Stimulated activated naive CD8-positive, alpha-beta T cell treated with anti-CD3 and anti-CD28 coated beads, Interleukin-15, amount 100 ng/mL, for 72 hours (primary cell): Measurements from ENCODE around the gene LAPTM5.
A peak's percentile ranks its signal among the peaks of the same experiment; 100 is the strongest.

Experiments
- ATAC-seq: fragments of 150-1000 bp; cut with Tn5 transposase; 2 replicates; pipeline ENCODE4 v1.10.0; 2021; ENCODE audit warnings: mild to moderate bottlenecking, moderate library complexity
- DNase-seq, 2 donors: peaks; one replicate each; pipeline ENCODE4 v3.0.0; 2021 to 2022
- H3K27ac Mint-ChIP-seq, 2 donors: one replicate each; pipeline ENCODE4 v1.8.0; 2022; ENCODE audit warnings: mild to moderate bottlenecking in 2 of 2, mixed read lengths in 2 of 2, moderate library complexity in 2 of 2
- H3K27me3 Mint-ChIP-seq: one replicate; pipeline ENCODE4 v1.8.0; 2022; ENCODE audit warnings: mixed read lengths
- H3K4me1 Mint-ChIP-seq: one replicate; pipeline ENCODE4 v1.8.0; 2022; ENCODE audit warnings: mild to moderate bottlenecking, mixed read lengths
- H3K4me3 Mint-ChIP-seq, 2 donors: one replicate each; pipeline ENCODE4 v1.8.0; 2022; ENCODE audit warnings: mild to moderate bottlenecking in 2 of 2, mixed read lengths in 2 of 2, moderate library complexity in 1 of 2
- H3K9me3 Mint-ChIP-seq, 2 donors: one replicate each; pipeline ENCODE4 v1.8.0; 2022; ENCODE audit warnings: mixed read lengths in 2 of 2

LAPTM5 gene

DNA sequence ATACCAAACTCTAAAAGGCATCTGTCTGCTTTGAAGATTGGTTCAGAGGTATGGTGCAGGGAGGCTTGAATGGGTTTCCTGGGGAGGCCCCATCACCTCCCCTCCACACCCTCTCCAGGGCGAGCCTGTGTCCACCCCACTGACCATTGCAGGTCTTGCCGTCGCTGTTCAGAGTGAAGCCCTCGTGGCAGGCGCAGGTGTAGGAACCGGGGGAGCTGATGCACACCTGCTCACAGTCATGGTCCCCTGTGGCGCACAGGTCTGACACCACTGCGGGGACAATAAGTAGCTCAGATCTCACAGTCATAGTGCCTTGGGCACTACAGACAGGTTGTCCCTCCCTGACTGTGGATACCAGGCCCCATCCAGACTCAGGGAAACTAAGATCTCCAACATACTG, 40.9 kb downstream of the LAPTM5 start:
- ATAC-seq (no peak), DNase-seq (no peak)
- Mint-ChIP-seq H3K4me1 (peaks cover 39% of the 10 kb centered on the region), H3K27ac (no peak overlapping the region), H3K9me3 (peaks cover 0 to 10% of the 10 kb centered on the region in 2 donors), H3K4me3 (peak overlapping the region; percentile 23 to 63), H3K27me3 (no peaks in the 10 kb centered on the region)

DNA sequence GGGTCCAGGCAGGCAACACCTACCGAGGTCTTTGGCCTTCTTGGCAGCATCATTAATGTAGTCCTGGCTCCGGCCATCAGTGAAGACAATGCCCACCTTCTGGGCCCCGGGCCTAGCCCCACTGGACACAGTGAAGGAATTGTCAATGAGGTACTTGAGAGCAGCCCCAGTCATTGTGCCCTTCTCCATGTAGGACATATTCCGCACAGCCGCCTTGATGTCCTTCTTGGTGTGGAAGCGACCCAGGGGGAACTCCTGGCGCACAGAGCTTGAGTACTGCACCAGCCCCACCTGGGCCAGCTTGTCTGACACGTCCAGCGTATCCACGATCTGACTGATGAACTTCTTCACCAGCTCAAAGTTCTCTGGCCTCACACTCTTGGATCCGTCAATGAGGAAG, 41.7 kb downstream of the LAPTM5 start:
- H3K4me1 Mint-ChIP-seq: peaks cover 31% of the 10 kb centered on the region
- no peak overlapping the region for H3K27ac Mint-ChIP-seq
- ATAC-seq (no peak), DNase-seq (no peak)
- no peak overlapping the region for H3K4me3 Mint-ChIP-seq
- no peaks in the 10 kb centered on the region for H3K27me3 Mint-ChIP-seq
- peaks cover 0 to 10% of the 10 kb centered on the region in 2 donors for H3K9me3 Mint-ChIP-seq

DNA sequence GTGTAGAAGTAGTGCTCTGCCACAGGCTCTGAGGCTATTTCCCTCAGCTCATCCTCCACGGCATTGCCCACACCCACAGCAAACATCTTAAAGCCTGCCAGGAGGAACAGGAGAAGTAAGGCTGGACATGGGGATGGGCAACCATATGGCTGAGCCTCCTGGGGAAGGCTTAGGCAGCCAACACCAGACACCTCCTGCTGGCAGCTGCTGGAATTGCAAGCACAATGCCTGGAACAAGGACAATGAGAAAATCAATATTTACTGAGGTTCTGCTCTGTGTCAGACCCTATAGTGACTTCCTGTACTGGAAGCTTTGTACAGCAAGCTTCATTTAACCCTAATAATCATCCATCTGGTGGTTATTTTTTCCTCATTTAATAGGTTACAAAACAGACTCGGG, 42.4 kb downstream of the LAPTM5 start:
- no peak overlapping the region for H3K27ac Mint-ChIP-seq

DNA sequence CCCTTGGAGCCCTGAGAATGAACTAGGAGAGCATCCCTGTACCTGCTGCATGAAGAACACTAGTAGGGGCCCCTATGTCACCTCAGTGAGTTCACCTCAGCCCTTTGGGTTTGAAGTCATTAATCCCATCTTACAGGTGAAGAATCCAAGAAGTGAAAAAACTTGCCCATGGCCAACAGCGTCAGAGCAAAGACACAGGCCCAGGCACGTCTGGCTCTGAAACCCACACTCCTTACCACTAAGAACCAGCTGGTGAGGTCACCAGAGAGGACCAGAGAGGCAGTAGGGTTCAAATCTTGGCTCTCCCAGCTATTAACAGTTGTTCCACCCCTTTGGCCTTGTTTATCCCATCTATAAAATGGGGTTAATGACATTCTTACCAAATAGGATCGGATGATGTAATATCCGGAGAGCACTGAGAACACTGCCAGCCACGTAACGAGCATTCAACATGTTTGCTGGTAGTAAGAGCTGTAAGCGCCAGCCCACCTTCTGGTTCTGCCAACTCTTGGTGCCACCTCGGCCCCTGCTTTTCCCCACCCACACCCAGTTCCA, 43.0 kb downstream of the LAPTM5 start:
- Mint-ChIP-seq H3K27ac (no peak overlapping the region), H3K4me1 (peaks cover 18% of the 10 kb centered on the region), H3K9me3 (peaks cover 0 to 10% of the 10 kb centered on the region in 2 donors), H3K27me3 (no peaks in the 10 kb centered on the region), H3K4me3 (no peak overlapping the region)
- ATAC-seq: no peak
- DNase-seq: no peak

More for the DNA sequence above, 42.4 kb downstream of the LAPTM5 start:
- Mint-ChIP-seq H3K27me3 (no peaks in the 10 kb centered on the region), H3K9me3 (peaks cover 0 to 10% of the 10 kb centered on the region in 2 donors), H3K4me1 (peaks cover 24% of the 10 kb centered on the region), H3K4me3 (no peak overlapping the region)
- ATAC-seq (no peak), DNase-seq (no peak)

DNA sequence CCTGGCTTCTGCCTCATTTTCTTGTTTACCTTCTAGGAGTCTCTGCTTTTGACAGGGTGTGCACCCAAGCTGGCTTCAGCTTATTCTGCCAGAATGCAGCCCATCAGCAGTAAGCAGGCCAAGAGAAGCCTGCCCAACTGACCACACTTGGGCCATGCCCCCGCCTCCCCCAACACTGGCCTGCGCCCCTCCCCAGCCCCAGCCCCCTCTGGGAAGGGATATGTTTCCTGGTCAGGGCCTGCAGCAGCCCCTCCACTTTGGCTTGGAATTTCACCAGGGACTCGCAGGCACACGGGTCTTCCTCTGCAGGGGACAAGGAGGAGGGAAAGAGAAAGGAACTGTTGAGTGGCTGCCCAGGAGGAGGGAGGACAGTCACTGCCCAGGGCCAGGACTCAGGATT, 43.5 kb downstream of the LAPTM5 start:
- Mint-ChIP-seq H3K27ac (no peak overlapping the region), H3K4me3 (no peak overlapping the region), H3K9me3 (peaks cover 0 to 10% of the 10 kb centered on the region in 2 donors), H3K4me1 (peaks cover 14% of the 10 kb centered on the region), H3K27me3 (peaks cover 1% of the 10 kb centered on the region)
- DNase-seq: no peak
- ATAC-seq: no peak

DNA sequence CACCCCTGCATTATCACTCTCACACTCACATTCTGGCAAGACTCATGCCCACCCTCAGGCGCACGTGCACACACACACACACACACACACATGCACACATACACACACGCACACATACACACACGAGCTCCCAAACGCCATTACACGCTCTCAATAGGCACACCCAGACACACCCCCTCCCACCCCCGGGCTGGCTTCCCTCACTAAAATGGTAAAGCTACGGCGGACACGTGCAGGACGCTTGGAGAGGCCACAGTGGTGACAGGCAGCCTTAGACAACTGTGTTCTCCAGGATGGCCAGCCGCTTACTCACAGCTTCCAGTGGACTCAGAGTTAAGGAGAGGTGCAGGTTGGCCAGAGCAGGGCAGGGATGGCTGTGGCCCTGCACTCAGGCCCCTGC, 44.3 kb downstream of the LAPTM5 start:
- no peak overlapping the region for H3K4me3 Mint-ChIP-seq
- peaks cover 14% of the 10 kb centered on the region for H3K4me1 Mint-ChIP-seq
- H3K27ac Mint-ChIP-seq: no peak overlapping the region
- DNase-seq (no peak), ATAC-seq (no peak)
- peaks cover 9% of the 10 kb centered on the region for H3K27me3 Mint-ChIP-seq
- peaks cover 0 to 10% of the 10 kb centered on the region in 2 donors for H3K9me3 Mint-ChIP-seq

DNA sequence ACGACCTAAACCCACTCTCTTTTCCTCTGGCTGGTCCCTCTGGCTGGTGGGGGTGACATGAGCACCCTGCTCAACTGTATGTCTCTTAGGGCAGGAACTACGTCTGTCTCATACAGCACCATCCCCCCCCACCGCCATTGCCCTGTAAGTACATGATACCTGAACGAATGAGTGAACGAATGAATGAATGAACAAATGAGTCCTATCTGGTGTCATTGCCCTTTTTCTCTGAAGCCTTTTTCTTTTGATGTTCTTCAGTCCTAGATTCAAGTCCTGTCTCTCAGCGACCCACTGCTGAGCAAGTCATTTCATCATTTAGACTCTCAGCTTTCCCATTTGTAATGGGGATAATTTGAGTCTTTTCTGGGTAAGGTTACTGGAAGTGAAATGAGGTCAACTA, 45.0 kb downstream of the LAPTM5 start:
- Mint-ChIP-seq H3K27ac (peak overlapping the region in 1 of 2 donors; percentile 23), H3K4me3 (no peak overlapping the region), H3K9me3 (peaks cover 0 to 10% of the 10 kb centered on the region in 2 donors), H3K27me3 (peaks cover 14% of the 10 kb centered on the region), H3K4me1 (peaks cover 9% of the 10 kb centered on the region)
- DNase-seq (no peak), ATAC-seq (no peak)

DNA sequence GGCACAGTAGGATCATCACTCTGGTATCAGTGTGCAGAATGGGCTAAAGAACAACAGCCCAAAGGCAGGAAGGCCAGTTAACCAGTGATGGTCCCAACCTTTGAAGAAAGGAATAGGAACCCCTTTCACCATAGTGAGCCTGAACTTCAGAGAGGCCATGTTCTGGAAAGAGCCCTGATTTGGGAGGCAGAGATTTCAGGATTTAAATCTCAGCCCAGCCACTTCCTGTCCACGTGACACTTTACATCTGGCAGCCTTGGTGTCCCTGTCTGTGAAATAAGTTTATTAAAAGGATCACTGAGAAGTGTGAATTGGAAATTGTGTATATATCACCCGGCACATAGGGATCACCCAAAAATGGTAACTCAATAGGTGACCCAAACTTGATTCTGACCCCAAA, 47.2 kb downstream of the LAPTM5 start:
- ATAC-seq: no peak
- Mint-ChIP-seq H3K4me1 (no peaks in the 10 kb centered on the region), H3K27ac (no peak overlapping the region), H3K27me3 (peaks cover 14% of the 10 kb centered on the region), H3K9me3 (peaks cover 0 to 9% of the 10 kb centered on the region in 2 donors), H3K4me3 (no peak overlapping the region)
- DNase-seq: no peak

DNA sequence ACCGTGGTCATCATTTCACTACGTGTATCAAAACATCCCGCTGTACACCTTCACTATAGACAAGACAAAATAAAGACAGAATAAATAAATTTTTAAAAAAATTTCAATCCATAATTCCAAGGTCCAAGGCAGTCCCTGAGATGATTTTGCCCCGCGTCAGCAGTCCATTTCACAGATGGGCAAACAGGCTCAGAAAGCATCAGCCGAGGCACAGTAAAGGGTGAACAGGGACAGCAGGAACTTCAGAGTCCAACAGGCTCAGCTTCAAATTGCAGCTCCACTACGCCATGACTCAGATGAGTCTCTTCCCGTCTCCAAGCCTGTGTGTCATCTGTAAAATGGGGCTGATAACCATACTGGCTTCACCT, 49.2 kb downstream of the LAPTM5 start:
- DNase-seq: no peak
- peaks cover 14% of the 10 kb centered on the region for H3K27me3 Mint-ChIP-seq
- H3K4me3 Mint-ChIP-seq: no peak overlapping the region
- H3K27ac Mint-ChIP-seq: no peak overlapping the region
- H3K4me1 Mint-ChIP-seq: no peaks in the 10 kb centered on the region
- no peak for ATAC-seq
- no peaks in the 10 kb centered on the region for H3K9me3 Mint-ChIP-seq

DNA sequence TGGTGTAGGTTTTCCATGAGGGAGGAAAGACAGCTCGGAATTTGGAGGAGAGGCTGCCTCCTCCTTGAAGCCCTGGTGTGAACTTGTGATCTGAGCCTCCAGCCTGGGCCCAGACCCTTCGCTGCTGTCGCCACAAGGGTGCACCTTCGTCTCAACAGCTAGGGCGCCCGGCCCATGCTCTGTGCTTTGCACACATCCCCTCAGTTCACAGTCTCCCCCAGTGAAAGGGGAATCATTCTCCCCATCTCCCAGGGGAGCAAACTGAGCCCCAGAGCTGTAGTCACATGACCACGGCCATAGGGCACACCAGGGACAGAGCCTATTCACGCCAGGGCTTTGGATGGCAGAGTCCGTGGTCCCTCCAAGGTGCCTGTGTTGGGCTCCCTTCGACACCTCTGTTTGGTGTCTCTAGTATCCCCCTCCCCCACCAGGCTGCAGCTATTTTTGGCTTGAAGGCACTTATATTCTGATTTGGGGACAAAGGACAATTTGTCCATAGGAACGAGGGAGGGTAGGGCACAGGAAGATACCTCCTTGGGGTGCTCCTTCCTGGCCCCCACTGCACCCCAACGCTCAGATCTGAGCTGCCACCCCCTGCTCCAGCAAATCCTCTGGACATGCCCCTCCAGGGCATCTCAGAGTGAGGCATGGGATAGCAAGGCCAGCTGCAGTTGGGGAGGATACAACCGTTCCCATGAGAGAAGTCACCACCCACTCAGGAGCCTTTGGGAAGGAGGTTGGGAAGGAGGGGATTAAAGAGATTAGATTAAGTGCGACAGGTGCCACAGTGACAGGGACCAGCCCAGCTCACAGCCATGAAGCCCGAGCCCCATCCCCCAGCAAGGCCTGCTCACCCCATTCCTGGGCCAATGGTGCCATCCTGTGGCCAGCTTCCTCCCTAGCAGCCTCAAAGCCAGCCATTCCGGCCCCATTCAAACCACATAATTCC, 49.9 kb downstream of the LAPTM5 start:
- H3K9me3 Mint-ChIP-seq: no peaks in the 10 kb centered on the region
- peaks cover 14% of the 10 kb centered on the region for H3K27me3 Mint-ChIP-seq
- H3K4me3 Mint-ChIP-seq: no peak overlapping the region

DNA sequence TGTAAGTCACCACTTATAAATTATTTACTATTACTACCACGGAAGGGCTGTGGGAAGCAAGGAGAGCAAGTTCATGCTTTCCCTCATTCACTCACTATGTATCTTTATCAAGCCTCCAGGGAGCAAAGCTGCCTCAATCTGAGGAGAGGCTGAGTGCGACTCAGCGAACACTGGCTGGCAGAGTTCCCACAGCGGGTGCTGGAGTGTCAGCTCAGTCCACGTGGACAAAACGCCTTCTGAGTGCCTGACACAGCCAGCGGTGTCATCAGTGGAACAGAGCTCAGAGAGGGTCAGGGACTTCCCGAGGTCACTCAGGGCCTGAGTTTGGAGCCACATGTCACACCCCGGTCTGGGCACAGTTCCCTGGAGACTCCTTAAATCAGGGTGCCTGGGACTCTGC, 51.0 kb downstream of the LAPTM5 start:
- peaks cover 14% of the 10 kb centered on the region for H3K27me3 Mint-ChIP-seq
- no peak overlapping the region for H3K27ac Mint-ChIP-seq
- H3K4me3 Mint-ChIP-seq: no peak overlapping the region
- H3K9me3 Mint-ChIP-seq: no peaks in the 10 kb centered on the region
- ATAC-seq (no peak), DNase-seq (no peak)
- H3K4me1 Mint-ChIP-seq: no peaks in the 10 kb centered on the region

More for the DNA sequence above, 49.9 kb downstream of the LAPTM5 start:
- H3K27ac Mint-ChIP-seq: no peak overlapping the region
- no peaks in the 10 kb centered on the region for H3K4me1 Mint-ChIP-seq
- ATAC-seq (peak; percentile 88), DNase-seq (peak; percentile 55 to 67)

DNA sequence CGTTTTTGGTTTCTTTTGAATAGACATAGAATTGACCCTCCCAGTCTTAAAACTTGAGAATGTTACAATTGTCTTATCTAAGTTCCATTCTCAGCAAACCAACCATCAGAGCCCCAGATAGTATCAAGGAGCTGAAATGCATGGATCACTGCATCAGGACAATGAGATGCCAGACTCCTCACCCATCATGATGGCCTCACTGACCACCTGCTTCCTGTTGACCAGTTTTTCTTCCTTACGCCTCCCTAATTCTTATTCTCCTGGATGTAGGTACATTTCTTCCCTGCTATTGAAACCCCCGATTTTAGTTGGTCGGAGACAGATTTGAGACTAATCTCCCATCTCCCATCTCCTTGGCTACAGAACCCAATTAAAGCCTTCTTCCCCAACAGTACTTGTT, 51.9 kb downstream of the LAPTM5 start:
- no peak for DNase-seq
- peak overlapping the region in 1 of 2 donors; percentile 30 for H3K27ac Mint-ChIP-seq
- no peak for ATAC-seq
- no peak overlapping the region for H3K4me3 Mint-ChIP-seq
- H3K27me3 Mint-ChIP-seq: peaks cover 14% of the 10 kb centered on the region
- H3K4me1 Mint-ChIP-seq: no peaks in the 10 kb centered on the region
- no peaks in the 10 kb centered on the region for H3K9me3 Mint-ChIP-seq

DNA sequence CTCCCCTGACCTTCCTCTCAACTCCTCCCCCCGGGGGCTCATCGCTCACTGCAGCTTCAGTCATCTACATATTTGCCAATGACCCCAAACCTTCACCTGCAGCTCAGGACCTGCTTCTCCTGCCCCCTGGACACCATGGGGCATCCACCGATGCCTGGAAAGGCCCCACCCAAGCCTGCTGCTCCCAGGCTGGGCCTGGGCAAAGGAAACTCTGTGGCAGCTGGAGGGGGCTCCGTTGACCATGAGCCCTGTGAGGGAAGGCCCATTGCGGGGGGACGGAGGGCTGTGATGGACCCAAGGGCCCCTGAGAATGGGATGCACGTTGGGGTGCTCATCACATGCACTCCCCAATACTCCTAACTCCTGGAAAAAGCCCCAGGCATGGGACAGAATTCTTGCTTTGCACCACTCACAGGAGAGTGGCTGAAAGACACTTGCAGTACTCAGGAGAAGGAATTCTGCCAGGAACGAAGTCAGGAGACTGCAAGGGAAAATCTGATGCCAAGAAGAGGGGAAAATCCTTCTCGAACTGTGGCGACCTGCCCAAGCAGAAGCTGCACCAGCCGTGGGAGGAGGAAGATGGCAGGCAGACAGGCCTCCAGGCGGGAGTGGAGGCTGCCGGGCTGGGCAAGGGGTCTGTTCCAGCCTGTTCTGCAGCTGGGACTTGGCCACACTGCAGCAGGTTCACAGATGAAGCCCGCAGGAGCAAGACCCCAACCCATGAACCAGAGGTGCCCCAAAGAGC, 52.6 kb downstream of the LAPTM5 start:
- H3K4me1 Mint-ChIP-seq: no peaks in the 10 kb centered on the region
- no peak for DNase-seq
- H3K27me3 Mint-ChIP-seq: peaks cover 14% of the 10 kb centered on the region
- no peaks in the 10 kb centered on the region for H3K9me3 Mint-ChIP-seq
- H3K4me3 Mint-ChIP-seq: no peak overlapping the region
- no peak for ATAC-seq
- H3K27ac Mint-ChIP-seq: peak overlapping the region in 1 of 2 donors; percentile 93

DNA sequence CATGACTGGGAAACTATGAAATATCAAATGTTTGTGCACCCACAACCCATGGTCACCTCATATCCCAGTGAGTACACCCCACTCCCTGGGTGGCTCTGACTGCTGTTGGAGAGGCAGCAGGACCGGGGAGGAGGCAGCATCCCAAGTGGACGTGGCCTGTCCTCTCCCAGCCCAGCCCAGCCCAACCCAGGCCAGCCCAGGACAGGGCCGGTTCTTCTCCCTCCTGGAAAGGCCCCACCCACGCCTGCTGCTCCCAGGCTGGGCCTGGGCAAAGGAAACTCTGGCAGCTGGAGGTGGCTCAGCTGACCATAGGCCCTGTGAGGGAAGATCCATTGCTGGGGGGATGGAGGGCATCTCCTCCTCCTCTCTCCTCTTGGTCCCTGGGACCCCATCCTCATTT, 53.3 kb downstream of the LAPTM5 start:
- Mint-ChIP-seq H3K4me3 (no peak overlapping the region), H3K9me3 (no peaks in the 10 kb centered on the region), H3K27me3 (peaks cover 14% of the 10 kb centered on the region), H3K27ac (peak overlapping the region in 1 of 2 donors; percentile 93), H3K4me1 (no peaks in the 10 kb centered on the region)
- ATAC-seq (no peak), DNase-seq (no peak)

DNA sequence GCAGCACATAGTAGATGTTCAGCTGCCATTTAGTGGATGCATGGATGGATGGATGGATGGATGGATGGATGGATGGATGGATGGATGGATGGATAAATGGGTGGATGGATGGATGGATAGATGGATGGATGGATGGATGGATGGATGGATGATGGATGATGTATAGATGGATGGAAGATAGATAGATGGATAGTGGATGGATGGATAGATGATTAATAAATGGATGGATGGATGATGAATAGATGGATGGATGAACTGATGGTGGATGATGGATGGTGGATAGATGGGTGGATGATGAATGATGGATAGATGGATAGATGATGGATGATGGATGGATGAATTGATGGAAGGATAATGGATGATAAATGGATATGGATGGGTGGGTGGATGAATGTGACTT, 54.8 kb downstream of the LAPTM5 start:
- no peaks in the 10 kb centered on the region for H3K4me1 Mint-ChIP-seq
- no peak overlapping the region for H3K4me3 Mint-ChIP-seq
- H3K27ac Mint-ChIP-seq: no peak overlapping the region
- H3K9me3 Mint-ChIP-seq: no peaks in the 10 kb centered on the region
- DNase-seq (no peak), ATAC-seq (no peak)
- peaks cover under 1% of the 10 kb centered on the region for H3K27me3 Mint-ChIP-seq

DNA sequence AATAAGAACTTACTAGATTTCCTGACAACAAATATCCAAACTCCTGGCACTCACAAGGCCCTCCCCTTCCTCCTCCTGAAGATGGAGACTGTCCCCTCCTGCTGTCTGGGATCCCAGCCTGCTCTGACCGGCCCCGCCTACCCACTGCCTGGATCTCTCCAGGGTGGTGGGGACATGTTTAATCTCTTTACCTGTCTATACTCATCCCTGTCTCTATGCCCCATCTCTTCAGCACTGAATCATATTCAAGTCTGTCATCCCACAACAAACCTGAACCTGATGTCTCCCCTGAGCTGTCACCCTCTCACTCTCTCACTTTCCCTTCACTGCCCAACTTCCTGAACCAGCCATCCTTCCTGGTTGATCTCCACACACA, 56.3 kb downstream of the LAPTM5 start:
- Mint-ChIP-seq H3K9me3 (no peaks in the 10 kb centered on the region), H3K4me3 (no peak overlapping the region), H3K27ac (no peak overlapping the region), H3K27me3 (no peaks in the 10 kb centered on the region), H3K4me1 (no peaks in the 10 kb centered on the region)
- ATAC-seq: no peak
- no peak for DNase-seq
